ENCODE data around the gene ELMO1. TPM values are rescaled to one million over a fixed set of nuclear protein-coding genes. Genes with fewer than 3 reads are reported as not detected.

Gene ELMO1
- total RNA-seq, 1 experiment from 2014 or later = 7.8 TPM

DNA sequence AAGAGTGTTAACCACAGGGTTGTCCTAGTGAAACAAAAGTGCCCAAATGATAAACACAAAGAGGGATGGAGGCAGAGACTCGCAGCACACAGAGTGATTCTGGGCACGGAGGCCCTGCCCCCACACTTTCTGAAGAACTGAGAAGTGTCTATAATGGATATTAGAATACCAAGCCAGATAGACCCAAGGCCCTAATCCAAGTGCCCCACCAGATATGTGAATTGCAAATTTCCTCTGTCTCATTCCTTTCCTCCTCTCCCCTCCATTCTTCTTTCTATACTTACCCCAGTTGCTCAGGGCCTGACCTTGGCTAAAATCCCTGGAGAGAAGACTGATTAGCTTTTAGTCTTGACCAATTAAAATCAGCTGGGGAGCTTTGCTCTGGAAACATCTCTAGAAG is 617.6 kb downstream of the ELMO1 start:
- H3K27ac Mint-ChIP-seq = no peak overlapping the region; a peak in 2 of 7 replicates
- no peak for DNase-seq
- no peaks in the 10 kb centered on the region for H3K27me3 Mint-ChIP-seq (ENCODE audit: low read depth)

More for the DNA sequence above, 617.6 kb downstream of the ELMO1 start:
- H3K27me3 ChIP-seq (ENCODE audit: insufficient read depth, low read length) = no peaks in the 10 kb centered on the region
- H3K9me3 ChIP-seq (ENCODE audit: control insufficient read depth, low read depth, low read length) = no peaks in the 10 kb centered on the region
- no peak overlapping the region for H3K27ac ChIP-seq (ENCODE audit: insufficient read length, low read depth, low read length)
- no peak overlapping the region for H4K5ac ChIP-seq (ENCODE audit: insufficient read length, low read depth, low read length)
- H4K20me1 ChIP-seq (ENCODE audit: control insufficient read depth, insufficient read depth, insufficient read length) = no peaks in the 10 kb centered on the region
- H3K9ac ChIP-seq (ENCODE audit: extremely low read depth, insufficient read length, low read length) = no peak overlapping the region
- H3K4me1 ChIP-seq (ENCODE audit: insufficient read depth, low read length) = no peaks in the 10 kb centered on the region
- no peak overlapping the region for H2BK120ac ChIP-seq (ENCODE audit: low read depth, low read length, poor library complexity, severe bottlenecking)
- no peak overlapping the region for H2AK5ac ChIP-seq (ENCODE audit: insufficient read length, low read length)
- H2BK15ac ChIP-seq (ENCODE audit: low read depth, low read length) = no peak overlapping the region
- no peak overlapping the region for H3T11ph ChIP-seq (ENCODE audit: low read length)
- no peaks in the 10 kb centered on the region for H3K79me1 ChIP-seq (ENCODE audit: insufficient read depth, low read depth, low read length, poor library complexity, severe bottlenecking)
- H2BK12ac ChIP-seq (ENCODE audit: insufficient read length, low read depth, low read length) = no peak overlapping the region
- Mint-ChIP-seq H3K4me1 (peaks cover 7% of the 10 kb centered on the region in 2 experiments), H3K9me3 (no peaks in the 10 kb centered on the region), H3K4me3 (no peak overlapping the region), H3K36me3 (ENCODE audit: insufficient read depth in 1 of 3, low read depth in 3 of 3) (peaks cover 0 to 2% (median 0%) of the 10 kb centered on the region in 3 experiments; a peak in 2 of 7 replicates)
- H3K23me2 ChIP-seq (ENCODE audit: insufficient read length, low read depth, low read length, poor library complexity, severe bottlenecking) = no peaks in the 10 kb centered on the region
- H3K79me2 ChIP-seq (ENCODE audit: insufficient read depth, low read length) = no peaks in the 10 kb centered on the region
- no peak overlapping the region for H2AFZ ChIP-seq (ENCODE audit: low read length)
- no peak overlapping the region for H3K14ac ChIP-seq (ENCODE audit: insufficient read depth, low read length)
- H3K4ac ChIP-seq (ENCODE audit: low read depth, low read length) = no peak overlapping the region
- H3K18ac ChIP-seq (ENCODE audit: insufficient read length, low read depth, low read length) = no peak overlapping the region
- H4K8ac ChIP-seq (replicated peaks; ENCODE audit: insufficient read length, low read depth, low read length) = no peak overlapping the region
- no peak for TF ChIP-seq CTCF (conservative IDR thresholded peaks at IDR 0.05)
- WGBS (ENCODE audit: extremely low coverage, insufficient read length, low lambda C conversion rate) = no CpG with 5 or more reads among the region's 2 CpGs
- H3K56ac ChIP-seq (ENCODE audit: insufficient read length, low read depth, low read length) = no peak overlapping the region
- H4K91ac ChIP-seq (ENCODE audit: insufficient read length, low read depth, low read length) = no peak overlapping the region
- H3K4me2 ChIP-seq (ENCODE audit: insufficient read depth, insufficient read length, low read length) = no peak overlapping the region
- no peak overlapping the region for H3K23ac ChIP-seq (ENCODE audit: insufficient read length, low read depth, low read length)
- no peak overlapping the region for H2BK5ac ChIP-seq (ENCODE audit: insufficient read length, low read length)
- H2BK20ac ChIP-seq (ENCODE audit: low read depth, low read length, poor library complexity, severe bottlenecking) = no peak overlapping the region
